GM12875 (cell line): ENCODE measurements around the gene DACH1.

Experiments
- H3K4me3 ChIP-seq: one replicate; pipeline ENCODE4 v1.5.1; 2011; ENCODE audit warnings: low read depth, low read length, control low read depth
- CTCF ChIP-seq: IDR thresholded peaks from 2 replicates; pipeline ENCODE4 v1.5.1; 2011; ENCODE audit warnings: low read depth, mild to moderate bottlenecking, control low read depth, inconsistent platforms, low read length, moderate library complexity, borderline replicate concordance; ENCODE audit not compliant: insufficient read depth

DACH1 gene

GRCh38 chr13:71634182-71634581, 232.8 kb downstream of the DACH1 start:
- no peak overlapping the region for H3K4me3 ChIP-seq
- no peak for TF ChIP-seq CTCF

- TF ChIP-seq CTCF, result no peak
- H3K4me3 ChIP-seq, result no peak overlapping the region
These were observed 234.3 kb downstream of the DACH1 start for GRCh38 chr13:71632721-71633120.

GRCh38 chr13:71632206-71632605, 234.8 kb downstream of the DACH1 start:
- no peak for TF ChIP-seq CTCF
- H3K4me3 ChIP-seq, result no peak overlapping the region

- no peak for TF ChIP-seq CTCF
- no peak overlapping the region for H3K4me3 ChIP-seq
These were observed 237.8 kb downstream of the DACH1 start for GRCh38 chr13:71629167-71629566.

- no peak for TF ChIP-seq CTCF
These were observed 240.4 kb downstream of the DACH1 start for GRCh38 chr13:71626421-71627117.

GRCh38 chr13:71625694-71626093, 241.3 kb downstream of the DACH1 start:
- no peak overlapping the region for H3K4me3 ChIP-seq
- TF ChIP-seq CTCF, result no peak

More at GRCh38 chr13:71626421-71627117, 240.4 kb downstream of the DACH1 start:
- no peak overlapping the region for H3K4me3 ChIP-seq
